HepG2 (cell line): ENCODE data around the gene SLX9. TPM values are rescaled to one million over a fixed set of nuclear protein-coding genes. Genes with fewer than 3 reads are reported as not detected.

Source experiments
- ASH2L ChIP-seq: fragments of 300-600, 200-600 bp; sonication (generic); IDR thresholded peaks from 2 replicates; pipeline ENCODE4 v1.7.0; 2017; ENCODE audit warnings: low read depth, mild to moderate bottlenecking, moderate library complexity, mixed read lengths, low read length; ENCODE audit not compliant: insufficient read length
- ATRX ChIP-seq: sonication (generic); formaldehyde crosslinking; IDR thresholded peaks from 2 replicates; pipeline ENCODE4 v1.4.0; 2020; ENCODE audit warnings: missing genetic modification reagents, borderline replicate concordance
- EEA1 ChIP-seq: sonication (generic); formaldehyde crosslinking; IDR thresholded peaks from 2 replicates; pipeline ENCODE4 v1.5.1; 2020; ENCODE audit warnings: mild to moderate bottlenecking, missing genetic modification reagents, borderline replicate concordance
- EP300 ChIP-seq, 3 experiments: sonication (generic) in 1 of 3; formaldehyde crosslinking in 1 of 3; IDR thresholded peaks; 2 replicates each; pipeline versions ENCODE4 v1.5.1 to v1.6.1; 2011 to 2020; ENCODE audit warnings: low read depth in 2 of 3, low read length in 2 of 3, borderline replicate concordance in 1 of 3, improper control_type of control experiment in 1 of 3, mild to moderate bottlenecking in 1 of 3, missing genetic modification reagents in 1 of 3, moderate library complexity in 1 of 3
- FOXC1 ChIP-seq: sonication (generic); formaldehyde crosslinking; IDR thresholded peaks from 2 replicates; pipeline ENCODE4 v1.8.0; 2022; ENCODE audit warnings: mild to moderate bottlenecking, missing genetic modification reagents, borderline replicate concordance
- FOXK2 ChIP-seq: fragments of 450-650 bp; IDR thresholded peaks from 2 replicates; pipeline ENCODE4 v1.6.1; 2016
- HDAC2 ChIP-seq: sonication (generic); formaldehyde crosslinking; IDR thresholded peaks from 2 replicates; pipeline ENCODE4 v1.4.0; 2020; ENCODE audit warnings: missing genetic modification reagents
- HNF1B ChIP-seq: sonication (generic); formaldehyde crosslinking; IDR thresholded peaks from 2 replicates; pipeline ENCODE4 v1.5.1; 2020; ENCODE audit warnings: mild to moderate bottlenecking, moderate library complexity, missing genetic modification reagents
- HNF4A ChIP-seq: sonication (generic); formaldehyde crosslinking; IDR thresholded peaks from 2 replicates; pipeline ENCODE4 v1.4.0; 2020; ENCODE audit warnings: missing genetic modification reagents
- IKZF4 ChIP-seq: sonication (generic); formaldehyde crosslinking; IDR thresholded peaks from 2 replicates; pipeline ENCODE4 v1.5.1; 2020; ENCODE audit warnings: borderline replicate concordance, mild to moderate bottlenecking, low read depth, missing genetic modification reagents; ENCODE audit errors: not compliant biosample characterization
- KDM6A ChIP-seq: IDR thresholded peaks from 2 replicates; pipeline ENCODE4 v1.6.1; 2016; ENCODE audit warnings: low read depth
- MTA3 ChIP-seq: sonication (generic); formaldehyde crosslinking; IDR thresholded peaks from 2 replicates; pipeline ENCODE4 v1.4.0; 2020; ENCODE audit warnings: missing genetic modification reagents
- NCOA1 ChIP-seq: sonication (generic); formaldehyde crosslinking; IDR thresholded peaks from 2 replicates; pipeline ENCODE4 v1.9.0; 2021; ENCODE audit warnings: missing genetic modification reagents
- PATZ1 ChIP-seq: sonication (generic); formaldehyde crosslinking; IDR thresholded peaks from 2 replicates; pipeline ENCODE4 v1.4.0; 2020; ENCODE audit warnings: missing genetic modification reagents
- POGZ ChIP-seq: sonication (generic); formaldehyde crosslinking; IDR thresholded peaks from 2 replicates; pipeline ENCODE4 v1.4.0; 2020; ENCODE audit warnings: mild to moderate bottlenecking, missing genetic modification reagents
- POLR2A ChIP-seq, 2 experiments: IDR thresholded peaks; 2 replicates each; pipeline ENCODE4 v1.6.1; 2011; ENCODE audit warnings: low read depth in 2 of 2, low read length in 2 of 2, mild to moderate bottlenecking in 1 of 2, moderate library complexity in 1 of 2; ENCODE audit not compliant: insufficient read depth in 1 of 2
- PRMT3 ChIP-seq: sonication (generic); formaldehyde crosslinking; IDR thresholded peaks from 2 replicates; pipeline ENCODE4 v1.8.1; 2022; ENCODE audit warnings: low read depth, mild to moderate bottlenecking, moderate library complexity, missing genetic modification reagents, borderline replicate concordance
- REXO4 ChIP-seq: sonication (generic); formaldehyde crosslinking; IDR thresholded peaks from 2 replicates; pipeline ENCODE4 v1.8.0; 2022; ENCODE audit warnings: missing genetic modification reagents, mild to moderate bottlenecking, borderline replicate concordance
- SIX4 ChIP-seq: sonication (generic); formaldehyde crosslinking; IDR thresholded peaks from 2 replicates; pipeline ENCODE4 v1.4.0; 2020; ENCODE audit warnings: missing genetic modification reagents
- ZNF234 ChIP-seq: sonication (generic); formaldehyde crosslinking; conservative IDR thresholded peaks from 2 replicates; pipeline ENCODE4 v1.5.1; 2020; ENCODE audit warnings: mild to moderate bottlenecking, missing genetic modification reagents
- ZNF629 ChIP-seq: sonication (generic); formaldehyde crosslinking; conservative IDR thresholded peaks from 2 replicates; pipeline ENCODE4 v1.5.0; 2020; ENCODE audit warnings: missing genetic modification reagents
- polyA plus RNA-seq, 8 experiments: library from polyadenylated mRNA; depleted of rRNA in 3 of 8; stranded (reverse) in 7 of 8; unstranded in 1 of 8; fragments of >200 nt; fragmentation: Illumina TruSeq in 4 of 8; extraction: Trizol in 4 of 8; gene quantifications; 2 replicates each; pipeline versions ENCODE4 v1.2.1 to v1.2.3, GENCODE V29; 2011 to 2016; ENCODE audit warnings: low read depth in 4 of 8, missing spikeins in 1 of 8, mixed read lengths in 1 of 8; ENCODE audit not compliant: insufficient read depth in 1 of 8
- total RNA-seq, 5 experiments: library from RNA; depleted of rRNA; stranded (reverse); fragments of >200 nt; fragmentation: Illumina TruSeq; extraction: Trizol; gene quantifications; 2 replicates each; pipeline ENCODE4 v1.2.3, GENCODE V29; 2016; ENCODE audit warnings: low read depth in 1 of 5
- TF ChIP-seq, protein P1 (sequence below): sonication (generic); formaldehyde crosslinking; conservative IDR thresholded peaks from 2 replicates; pipeline ENCODE4 v1.4.0; 2020; ENCODE audit warnings: missing genetic modification reagents
- TF ChIP-seq, protein P2 (sequence below): sonication (generic); IDR thresholded peaks from 2 replicates; pipeline ENCODE4 v1.6.1; 2016; ENCODE audit warnings: low read depth, borderline replicate concordance

SLX9 gene
- total and polyA plus RNA-seq, 2 of the 13 experiments (the other 11 are each of a cell fraction or from before 2014, with no cell fraction given), result 21.0 to 47.1 TPM

DNA sequence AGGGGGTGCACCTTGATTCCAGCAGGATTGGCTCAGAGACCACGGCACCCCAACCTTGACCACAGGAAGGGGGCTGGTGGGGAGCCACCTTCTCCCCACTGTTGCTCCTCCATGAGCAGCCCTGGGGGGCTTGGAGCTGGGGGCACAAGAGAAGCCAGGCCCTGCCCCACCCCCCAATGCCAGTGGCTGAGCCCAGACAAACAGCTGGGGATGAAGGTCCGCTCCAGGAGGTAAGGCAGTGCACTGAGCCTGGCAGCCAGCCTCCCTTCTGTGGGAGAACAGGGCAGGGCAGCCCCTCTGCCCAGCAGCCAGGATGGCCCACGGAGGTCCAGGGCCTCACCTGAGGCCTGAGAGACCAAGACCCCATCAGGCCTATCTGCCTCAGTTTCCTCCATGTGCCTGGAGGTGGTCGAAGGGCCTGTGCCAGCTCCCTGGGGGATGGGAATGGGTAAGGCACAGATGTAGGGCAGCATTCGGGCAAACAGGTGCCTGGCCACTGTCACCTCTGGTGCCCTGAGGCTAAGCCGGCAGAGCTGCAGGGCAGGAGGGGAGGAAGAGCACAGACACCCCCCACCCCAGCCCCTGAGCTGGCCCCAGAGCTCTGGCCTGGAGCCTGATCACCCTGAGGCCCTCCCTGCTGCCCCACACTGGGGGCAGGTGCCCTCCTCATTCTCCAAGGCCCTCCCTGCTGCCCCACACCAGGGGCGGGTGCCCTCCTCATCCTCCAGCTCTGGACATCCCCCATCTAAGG lies 26.2 kb upstream of the SLX9 start (continued):
- TF ChIP-seq PATZ1 (CRISPR knock-in tag) (no peak), PRMT3 (CRISPR knock-in tag) (no peak), POGZ (peak; percentile 22; the same call in 1 of the 2 replicates), MTA3 (CRISPR knock-in tag) (no peak), HDAC2 (CRISPR knock-in tag) (no peak), SIX4 (no peak), ZNF234 (no peak), POLR2A (IDR thresholded peaks at IDR 0.05; ENCODE audit: insufficient read depth in 1 of 2, low read depth in 2 of 2, low read length in 2 of 2) (peak in 1 of 2 experiments; percentile 57; a peak in 1 of 4 replicates), IKZF4 (CRISPR knock-in tag) (no peak), NCOA1 (CRISPR knock-in tag) (no peak), ASH2L (no peak), FOXK2 (peak; percentile 88), REXO4 (CRISPR knock-in tag) (no peak), EP300 (IDR thresholded peaks at IDR 0.05; ENCODE audit: low read depth in 2 of 2, low read length in 2 of 2) (no peak), EP300 (CRISPR knock-in tag; IDR thresholded peaks at IDR 0.05; ENCODE audit: borderline replicate concordance) (no peak), ATRX (CRISPR knock-in tag) (no peak), HNF1B (peak; percentile 6; the same call in 1 of the 2 replicates), EEA1 (no peak), KDM6A (CRISPR knock-in tag) (no peak), ZNF629 (CRISPR knock-in tag) (no peak), FOXC1 (CRISPR knock-in tag) (peak; percentile 54; the same call in 1 of the 2 replicates), HNF4A (CRISPR knock-in tag) (no peak)
- TF ChIP-seq, protein P1, sequence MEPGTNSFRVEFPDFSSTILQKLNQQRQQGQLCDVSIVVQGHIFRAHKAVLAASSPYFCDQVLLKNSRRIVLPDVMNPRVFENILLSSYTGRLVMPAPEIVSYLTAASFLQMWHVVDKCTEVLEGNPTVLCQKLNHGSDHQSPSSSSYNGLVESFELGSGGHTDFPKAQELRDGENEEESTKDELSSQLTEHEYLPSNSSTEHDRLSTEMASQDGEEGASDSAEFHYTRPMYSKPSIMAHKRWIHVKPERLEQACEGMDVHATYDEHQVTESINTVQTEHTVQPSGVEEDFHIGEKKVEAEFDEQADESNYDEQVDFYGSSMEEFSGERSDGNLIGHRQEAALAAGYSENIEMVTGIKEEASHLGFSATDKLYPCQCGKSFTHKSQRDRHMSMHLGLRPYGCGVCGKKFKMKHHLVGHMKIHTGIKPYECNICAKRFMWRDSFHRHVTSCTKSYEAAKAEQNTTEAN (CRISPR knock-in tag), result no peak
- TF ChIP-seq, protein P2, sequence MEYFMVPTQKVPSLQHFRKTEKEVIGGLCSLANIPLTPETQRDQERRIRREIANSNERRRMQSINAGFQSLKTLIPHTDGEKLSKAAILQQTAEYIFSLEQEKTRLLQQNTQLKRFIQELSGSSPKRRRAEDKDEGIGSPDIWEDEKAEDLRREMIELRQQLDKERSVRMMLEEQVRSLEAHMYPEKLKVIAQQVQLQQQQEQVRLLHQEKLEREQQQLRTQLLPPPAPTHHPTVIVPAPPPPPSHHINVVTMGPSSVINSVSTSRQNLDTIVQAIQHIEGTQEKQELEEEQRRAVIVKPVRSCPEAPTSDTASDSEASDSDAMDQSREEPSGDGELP, result peak; percentile 87
